Fibroblast of mammary gland (primary cell): ENCODE data around the gene XPR1.
A peak's percentile ranks its signal among the peaks of the same experiment; 100 is the strongest.

Experiments
- DNase-seq: peaks from one replicate; pipeline ENCODE4 v3.0.0-alpha.2; 2010; ENCODE audit warnings: low read depth
- H3K4me3 ChIP-seq: 2 replicates; pipeline ENCODE4 v1.5.1; 2011; ENCODE audit warnings: low read depth, mild to moderate bottlenecking, low read length, moderate library complexity; ENCODE audit not compliant: control insufficient read depth
- TF ChIP-seq, protein P1 (sequence below): conservative IDR thresholded peaks from 2 replicates; pipeline ENCODE4 v1.5.1; 2011; ENCODE audit warnings: low read depth, low read length, inconsistent platforms; ENCODE audit not compliant: control insufficient read depth, insufficient read depth

XPR1 gene

DNA sequence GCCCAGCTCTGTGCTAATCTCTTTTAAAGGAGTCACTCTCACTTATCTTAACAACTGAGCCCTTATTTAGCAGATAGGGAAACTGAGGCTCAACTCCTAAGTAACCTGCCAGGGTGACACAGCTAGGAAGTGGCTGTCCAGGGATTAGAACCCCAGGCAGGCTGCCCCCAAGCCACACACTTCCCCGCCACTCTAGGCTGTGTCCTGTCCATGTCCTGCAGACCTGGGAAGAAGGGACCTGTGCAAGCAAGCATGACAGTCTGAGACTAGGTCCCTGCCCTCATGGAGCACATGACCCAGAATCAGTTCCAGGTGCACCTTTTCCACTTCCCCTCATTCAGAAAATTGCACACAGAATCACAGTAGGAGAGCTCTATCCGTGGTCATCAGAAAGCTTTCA, 293.1 kb downstream of the XPR1 start:
- no peak overlapping the region for H3K4me3 ChIP-seq
- no peak for DNase-seq
- TF ChIP-seq, protein P1, sequence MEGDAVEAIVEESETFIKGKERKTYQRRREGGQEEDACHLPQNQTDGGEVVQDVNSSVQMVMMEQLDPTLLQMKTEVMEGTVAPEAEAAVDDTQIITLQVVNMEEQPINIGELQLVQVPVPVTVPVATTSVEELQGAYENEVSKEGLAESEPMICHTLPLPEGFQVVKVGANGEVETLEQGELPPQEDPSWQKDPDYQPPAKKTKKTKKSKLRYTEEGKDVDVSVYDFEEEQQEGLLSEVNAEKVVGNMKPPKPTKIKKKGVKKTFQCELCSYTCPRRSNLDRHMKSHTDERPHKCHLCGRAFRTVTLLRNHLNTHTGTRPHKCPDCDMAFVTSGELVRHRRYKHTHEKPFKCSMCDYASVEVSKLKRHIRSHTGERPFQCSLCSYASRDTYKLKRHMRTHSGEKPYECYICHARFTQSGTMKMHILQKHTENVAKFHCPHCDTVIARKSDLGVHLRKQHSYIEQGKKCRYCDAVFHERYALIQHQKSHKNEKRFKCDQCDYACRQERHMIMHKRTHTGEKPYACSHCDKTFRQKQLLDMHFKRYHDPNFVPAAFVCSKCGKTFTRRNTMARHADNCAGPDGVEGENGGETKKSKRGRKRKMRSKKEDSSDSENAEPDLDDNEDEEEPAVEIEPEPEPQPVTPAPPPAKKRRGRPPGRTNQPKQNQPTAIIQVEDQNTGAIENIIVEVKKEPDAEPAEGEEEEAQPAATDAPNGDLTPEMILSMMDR: no peak

DNA sequence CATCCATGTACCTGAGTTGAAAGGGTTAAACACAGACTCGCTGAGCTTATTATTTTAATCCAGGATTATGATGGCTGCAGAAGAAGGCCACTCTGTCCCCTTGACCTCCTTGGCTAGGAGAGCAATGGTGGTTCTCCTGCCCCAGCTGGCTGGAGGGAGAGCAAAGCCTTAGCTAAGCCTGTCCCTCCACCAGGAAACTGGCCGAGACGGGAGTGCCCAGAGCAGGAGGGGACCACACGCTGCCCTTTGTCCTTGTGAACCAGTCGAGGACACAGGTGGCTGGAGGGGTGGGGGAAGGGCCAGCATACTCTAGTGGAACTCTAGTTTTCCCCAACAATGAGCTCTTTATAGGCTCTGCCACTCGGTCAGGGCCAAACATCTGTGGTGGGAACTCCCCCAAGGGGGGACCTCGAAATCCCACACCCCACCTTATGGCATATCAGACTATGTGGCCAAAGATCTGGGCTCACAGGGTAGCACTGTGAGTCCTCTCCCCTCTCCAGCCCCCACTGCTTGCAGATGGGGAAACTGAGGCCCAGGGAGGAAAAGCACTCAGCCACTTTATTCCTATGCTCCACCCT, 293.7 kb downstream of the XPR1 start:
- DNase-seq: no peak
- no peak overlapping the region for H3K4me3 ChIP-seq
- TF ChIP-seq, protein P1: no peak

GRCh38 chr1:180926164-180926981, 294.6 kb downstream of the XPR1 start:
- DNase-seq: peak; percentile 6
- H3K4me3 ChIP-seq: no peak overlapping the region
- TF ChIP-seq, protein P1: no peak

- no peak for DNase-seq
- no peak overlapping the region for H3K4me3 ChIP-seq
- TF ChIP-seq, protein P1: no peak
Observed at GRCh38 chr1:180927348-180927747, 295.5 kb downstream of the XPR1 start.

- no peak overlapping the region for H3K4me3 ChIP-seq
- TF ChIP-seq, protein P1: no peak
- no peak for DNase-seq
Observed at GRCh38 chr1:180927841-180928240, 296.0 kb downstream of the XPR1 start.

- H3K4me3 ChIP-seq: no peak overlapping the region
- TF ChIP-seq, protein P1: no peak
- DNase-seq: no peak
Observed at GRCh38 chr1:180928331-180929230, 296.8 kb downstream of the XPR1 start.
